Nucleus accumbens (tissue), 56 donors: ENCODE data around the gene TMEM127.
"Not testable (repeated sequence)": the region's sequence is repeated elsewhere in the genome, so short reads cannot be mapped to it uniquely, and the experiment has no call there.

ENCODE experiments used
- DNase-seq, 56 donors: peaks; one replicate each; lab custom pipeline; 2025; lab: John Stamatoyannopoulos, UW

Gene TMEM127

DNA sequence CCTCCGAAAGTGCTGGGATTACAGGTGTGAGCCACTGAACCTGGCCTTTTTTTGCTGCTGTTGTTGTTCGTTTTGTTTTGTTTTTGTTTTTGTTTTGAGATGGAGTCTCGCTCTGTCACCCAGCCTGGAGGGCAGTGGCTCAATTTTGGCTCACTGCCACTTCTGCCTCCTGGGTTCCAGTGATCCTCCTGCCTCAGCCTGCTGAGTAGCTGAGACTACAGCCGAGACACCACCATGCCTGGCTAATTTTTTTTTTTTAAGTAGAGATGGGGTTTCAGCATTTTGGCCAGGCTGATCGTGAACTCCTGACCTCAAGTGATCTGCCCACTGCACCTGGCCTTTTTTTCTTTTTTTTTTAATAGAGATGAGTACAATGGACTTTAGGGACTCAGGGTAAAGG, 22.0 kb downstream of the TMEM127 start:
- no peak for DNase-seq

DNA sequence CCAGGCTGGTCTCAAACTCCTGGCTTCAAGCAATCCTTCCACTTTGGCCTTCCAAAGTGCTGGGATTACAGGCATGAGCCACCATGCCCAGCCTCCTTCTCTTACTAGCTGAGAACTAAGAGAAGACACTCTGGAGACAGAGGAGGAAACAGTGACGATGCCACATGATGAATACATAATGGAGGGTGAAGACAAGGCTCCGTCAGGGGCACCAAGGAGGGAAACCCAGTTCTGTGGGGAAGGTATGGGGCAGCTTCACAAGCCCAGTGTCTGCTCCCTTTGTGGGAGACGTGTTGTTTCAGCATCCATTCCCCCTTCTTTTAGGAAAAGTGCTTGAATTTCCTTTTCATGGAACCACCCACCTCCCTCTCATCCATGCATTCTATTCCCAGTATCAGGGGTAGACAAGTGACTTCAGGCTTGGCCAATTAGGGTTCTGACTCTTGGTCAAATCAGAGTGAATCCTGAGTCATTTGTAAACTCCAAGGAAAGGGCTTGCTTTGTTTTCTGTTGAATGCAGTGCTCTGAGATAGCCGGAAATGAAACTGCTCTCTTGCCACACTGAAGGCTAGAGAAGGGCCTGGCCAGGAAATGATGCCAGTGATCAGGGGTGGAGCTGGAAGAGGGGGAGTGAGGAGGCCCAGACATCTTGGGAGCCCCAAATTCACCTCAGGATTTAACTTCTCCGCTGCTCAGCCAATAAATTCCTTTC, 23.7 kb downstream of the TMEM127 start:
- DNase-seq, result peak in 30 of 56 donors; percentile 13 to 65 (median 32)

DNA sequence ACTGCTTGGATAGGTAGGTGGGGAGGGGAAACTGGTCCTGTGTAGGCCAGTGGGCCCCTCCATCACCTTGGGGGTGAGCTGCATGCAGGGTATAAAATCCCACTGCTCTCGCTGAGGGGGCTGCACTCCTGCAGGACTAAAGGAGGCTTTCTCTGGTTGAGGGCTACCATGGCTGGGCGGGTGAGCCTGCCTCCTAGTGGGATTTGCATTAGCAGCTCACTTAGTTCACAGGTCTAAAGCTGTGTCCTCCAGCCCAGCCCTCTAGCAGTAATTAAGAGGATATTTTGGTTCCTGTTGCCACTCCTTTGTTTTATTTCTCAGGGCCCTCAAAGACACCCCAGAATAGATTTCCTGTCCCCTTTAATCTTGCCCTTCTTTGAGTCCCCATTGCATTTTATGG, 24.6 kb downstream of the TMEM127 start:
- DNase-seq, result no peak

DNA sequence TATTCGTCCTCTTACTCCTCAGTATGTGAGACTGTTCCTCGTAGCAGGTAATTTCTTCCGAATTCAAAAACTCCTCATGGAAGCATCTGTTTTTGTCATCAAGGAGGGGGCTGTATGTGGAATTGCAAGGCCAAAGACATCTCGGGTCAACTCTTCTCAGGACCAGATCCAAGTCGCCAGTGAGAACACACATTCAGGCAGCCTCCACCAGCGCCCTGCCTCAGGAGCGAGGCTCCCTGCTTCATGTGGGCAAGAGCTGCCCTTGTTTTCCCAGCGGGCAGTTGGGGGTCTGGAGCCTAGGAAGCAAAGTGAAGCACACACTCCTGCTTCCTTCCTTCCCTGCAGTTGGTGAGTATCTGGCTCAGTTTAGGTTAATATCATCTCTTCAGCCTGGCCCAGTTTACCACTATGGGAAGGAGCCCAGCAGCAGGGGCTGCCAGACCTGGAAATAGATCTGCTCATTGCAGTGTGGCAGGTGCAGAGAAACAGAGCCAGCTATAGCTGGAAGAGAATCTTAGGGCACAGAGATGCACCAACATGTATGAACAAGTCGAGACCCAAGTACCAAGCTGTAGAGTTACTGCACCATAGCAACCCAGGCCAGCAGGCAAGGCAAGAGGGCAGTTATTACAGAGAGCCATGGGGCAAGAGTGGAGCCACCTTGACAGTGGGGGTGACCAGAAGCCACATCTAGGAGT, 25.3 kb downstream of the TMEM127 start:
- no peak for DNase-seq

DNA sequence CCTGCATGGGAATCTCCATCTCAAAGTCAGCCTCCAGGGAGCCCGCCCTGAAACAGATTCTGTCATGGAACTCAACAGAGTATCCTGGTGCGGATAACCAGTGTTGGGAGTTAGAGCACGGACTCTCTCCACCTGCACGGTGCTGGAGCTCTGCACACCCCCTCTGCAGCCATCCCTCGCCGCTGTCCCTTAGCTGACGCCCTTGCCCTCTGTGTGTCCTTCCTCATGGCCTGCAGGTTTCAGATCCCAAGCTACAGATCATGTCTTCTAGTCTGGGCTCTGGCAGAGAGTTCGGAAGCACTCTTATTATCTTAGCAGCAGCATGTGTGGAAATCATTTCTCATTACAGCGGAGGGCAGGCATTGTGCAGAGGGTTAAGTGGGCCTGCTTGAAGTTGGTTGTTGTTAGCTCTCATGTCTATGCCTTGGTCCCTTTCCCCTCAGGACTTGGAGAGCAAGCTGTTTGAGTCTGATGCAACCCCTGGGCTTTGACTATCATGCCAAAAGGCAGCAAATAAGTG, 26.0 kb downstream of the TMEM127 start:
- DNase-seq, result no peak

DNA sequence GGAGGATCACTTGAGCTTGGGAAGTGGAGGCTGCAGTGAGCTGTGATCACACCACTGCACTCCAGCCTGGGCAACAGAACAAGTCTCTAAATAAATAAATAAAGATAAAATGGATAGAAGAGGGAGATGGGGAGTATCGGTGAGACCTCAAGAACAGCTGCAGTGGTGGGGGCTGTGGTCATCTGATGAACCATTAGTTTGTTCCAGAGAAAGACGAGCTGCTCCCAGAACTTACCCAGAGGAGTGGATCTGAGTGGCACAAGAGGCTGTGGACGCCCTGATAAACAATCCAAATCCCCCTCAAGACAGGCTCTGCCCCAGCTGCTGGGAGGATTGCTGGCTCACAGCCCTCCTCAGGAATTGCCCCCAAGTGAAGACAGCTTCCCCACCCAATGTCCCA, 26.7 kb downstream of the TMEM127 start:
- DNase-seq, result no peak

DNA sequence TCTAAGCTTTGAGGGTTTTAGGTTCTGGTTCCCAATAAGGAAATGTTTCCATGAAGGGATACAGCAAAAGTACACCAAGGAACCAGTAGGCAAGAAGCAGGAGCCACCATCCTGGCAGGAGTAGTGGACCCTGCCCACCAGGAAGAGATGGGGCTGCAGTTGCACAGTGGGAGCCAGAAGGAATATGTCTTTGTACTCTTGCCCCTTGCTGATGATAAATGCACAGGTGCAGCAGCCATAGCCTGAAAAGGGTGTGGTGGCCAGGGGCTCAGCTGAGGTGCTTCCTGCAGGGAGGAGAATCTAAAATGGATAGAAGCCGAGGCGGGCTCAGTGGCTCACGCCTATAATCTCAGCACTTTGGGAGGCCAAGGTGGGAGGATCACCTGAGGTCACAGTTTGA, 27.5 kb downstream of the TMEM127 start:
- DNase-seq, result no peak

DNA sequence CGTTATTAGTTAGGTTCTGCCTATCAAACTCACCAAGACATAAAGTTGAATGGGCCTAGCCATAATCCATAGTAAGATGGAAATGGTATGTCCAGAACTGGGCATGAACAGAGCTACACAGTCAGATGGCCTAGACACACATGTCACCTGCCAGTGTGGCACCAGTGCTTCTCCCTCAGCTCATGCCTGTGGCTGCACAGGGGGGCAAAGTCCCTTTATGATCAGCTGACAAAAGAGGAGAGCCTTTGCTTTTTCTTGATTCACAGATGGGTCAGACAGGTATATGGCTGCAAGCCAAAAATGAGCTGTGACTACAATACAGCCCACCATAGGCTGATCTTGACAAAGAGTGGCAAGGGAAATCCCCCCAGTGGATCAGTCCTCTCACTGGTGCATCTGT, 28.9 kb downstream of the TMEM127 start:
- DNase-seq, result no peak

DNA sequence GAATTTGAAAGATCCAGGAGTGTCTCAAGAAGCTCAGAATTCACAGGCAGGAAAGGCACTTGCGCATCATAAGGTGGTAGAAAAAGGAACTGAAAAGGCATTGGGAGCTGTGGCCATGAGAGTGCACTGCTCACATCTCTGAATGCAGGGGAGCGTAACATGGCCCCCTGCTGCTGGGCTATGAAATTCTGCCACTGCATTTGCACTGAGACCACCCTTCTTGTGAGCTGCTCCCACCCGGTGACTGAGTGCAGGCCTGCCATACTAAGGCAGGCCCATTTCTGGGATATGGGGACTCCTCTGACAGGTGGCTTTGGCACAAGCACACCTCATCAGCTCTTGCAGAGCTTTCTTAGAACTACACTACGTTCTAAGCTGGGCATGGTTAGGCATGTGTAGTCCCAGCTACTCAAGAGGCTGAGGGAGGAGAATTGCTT, 31.9 kb downstream of the TMEM127 start:
- DNase-seq, result no peak

DNA sequence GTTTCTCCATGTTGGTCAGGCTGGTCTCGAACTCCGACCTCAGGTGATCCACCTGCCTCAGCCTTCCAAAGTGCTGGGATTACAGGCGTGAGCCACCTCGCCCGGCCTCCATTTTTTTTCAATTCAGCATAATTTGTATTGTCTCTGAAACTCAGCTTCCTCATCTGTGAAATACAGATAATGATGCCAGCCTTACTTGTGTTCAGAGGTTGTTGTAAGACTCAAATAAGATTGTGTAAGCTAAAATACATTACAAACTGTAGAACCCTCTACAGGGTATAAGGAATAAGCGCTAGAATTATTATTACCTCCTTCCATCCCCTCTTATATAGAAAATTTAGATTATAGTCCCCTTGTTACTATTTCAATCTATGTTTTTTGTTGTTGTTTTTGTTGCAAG, 32.4 kb downstream of the TMEM127 start:
- DNase-seq, result no peak

DNA sequence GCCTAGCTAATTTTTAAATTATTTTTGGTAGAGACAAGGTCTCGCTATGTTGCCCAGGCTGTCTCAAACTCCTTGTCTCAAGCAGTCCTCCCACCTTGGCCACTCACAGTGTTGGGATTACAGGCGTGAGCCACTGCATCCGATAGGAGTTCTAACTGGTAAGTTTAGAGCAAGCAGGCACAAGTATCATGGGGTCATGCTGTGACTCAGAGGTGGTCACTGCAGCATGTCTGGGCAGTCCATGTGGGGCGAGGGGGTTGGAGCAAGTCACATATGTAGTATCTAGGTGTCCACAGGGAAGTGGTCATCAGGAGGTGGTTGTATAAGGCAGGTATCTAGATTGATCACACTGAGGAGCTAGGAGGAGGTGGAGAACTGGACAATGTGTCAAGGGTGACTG, 34.5 kb downstream of the TMEM127 start:
- DNase-seq, result no peak

DNA sequence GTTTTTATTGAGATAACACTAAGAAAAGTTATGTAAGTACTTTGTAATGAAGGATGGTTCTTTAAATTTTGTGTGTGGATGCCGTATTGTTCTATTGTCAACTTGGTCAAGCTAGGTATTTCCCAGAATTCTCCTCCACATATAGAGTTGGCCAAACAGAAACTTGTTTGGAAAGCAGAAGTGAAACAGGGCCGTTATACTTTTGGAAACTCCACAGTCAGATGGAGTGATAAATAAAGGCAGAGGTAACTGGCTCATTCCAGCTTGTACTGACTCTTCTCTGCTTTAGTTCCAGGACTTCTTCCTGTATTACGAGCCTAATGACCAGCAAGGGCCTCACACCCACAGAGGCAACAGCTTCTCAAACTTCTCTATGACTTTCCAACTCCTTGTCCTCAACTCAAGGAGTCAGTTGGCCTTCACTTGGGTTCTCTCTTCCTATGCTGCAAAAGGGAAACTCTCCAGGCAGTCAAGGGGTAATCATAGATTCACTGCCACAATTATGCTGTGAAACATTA, 40.7 kb downstream of the TMEM127 start:
- no peak for DNase-seq

DNA sequence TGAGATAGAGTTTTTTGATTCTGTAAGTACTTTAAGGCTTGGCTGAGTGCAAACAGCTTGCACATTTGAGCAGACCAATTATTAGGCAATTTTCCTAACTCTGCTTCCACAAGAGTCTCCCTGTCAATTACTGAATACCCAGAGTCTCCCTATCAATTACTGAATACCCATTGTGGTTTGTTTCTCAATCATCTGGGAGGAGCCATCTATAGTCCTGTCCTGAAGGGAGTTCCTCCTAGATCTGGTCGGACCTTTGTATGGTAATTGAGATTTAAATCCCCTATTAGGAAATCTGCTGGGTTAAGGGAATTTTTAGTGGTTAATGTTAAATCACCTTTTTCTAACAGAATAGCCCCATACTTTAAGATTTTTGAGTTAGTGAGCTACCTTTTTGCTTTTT, 44.7 kb downstream of the TMEM127 start:
- not testable (repeated sequence) for DNase-seq

DNA sequence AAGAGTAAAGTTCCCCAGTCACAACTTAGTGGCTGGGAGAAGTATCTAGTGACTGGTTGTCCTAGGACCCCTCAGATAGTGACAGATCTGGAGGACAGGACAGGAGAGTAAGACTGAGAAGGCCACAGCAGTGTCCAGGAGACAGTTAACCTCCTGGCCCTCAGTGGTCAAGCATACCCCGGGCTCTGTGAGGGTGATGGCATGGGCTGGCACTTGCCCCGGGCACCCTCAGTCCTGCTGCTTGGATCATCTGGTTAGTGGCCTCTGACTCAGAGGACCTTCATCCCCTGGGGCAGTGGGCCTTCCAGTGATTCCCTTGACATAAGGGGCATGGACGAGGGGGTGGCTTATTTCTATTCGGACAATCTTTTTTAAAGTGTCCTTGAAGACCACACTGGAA, 45.8 kb downstream of the TMEM127 start:
- not testable (repeated sequence) for DNase-seq

DNA sequence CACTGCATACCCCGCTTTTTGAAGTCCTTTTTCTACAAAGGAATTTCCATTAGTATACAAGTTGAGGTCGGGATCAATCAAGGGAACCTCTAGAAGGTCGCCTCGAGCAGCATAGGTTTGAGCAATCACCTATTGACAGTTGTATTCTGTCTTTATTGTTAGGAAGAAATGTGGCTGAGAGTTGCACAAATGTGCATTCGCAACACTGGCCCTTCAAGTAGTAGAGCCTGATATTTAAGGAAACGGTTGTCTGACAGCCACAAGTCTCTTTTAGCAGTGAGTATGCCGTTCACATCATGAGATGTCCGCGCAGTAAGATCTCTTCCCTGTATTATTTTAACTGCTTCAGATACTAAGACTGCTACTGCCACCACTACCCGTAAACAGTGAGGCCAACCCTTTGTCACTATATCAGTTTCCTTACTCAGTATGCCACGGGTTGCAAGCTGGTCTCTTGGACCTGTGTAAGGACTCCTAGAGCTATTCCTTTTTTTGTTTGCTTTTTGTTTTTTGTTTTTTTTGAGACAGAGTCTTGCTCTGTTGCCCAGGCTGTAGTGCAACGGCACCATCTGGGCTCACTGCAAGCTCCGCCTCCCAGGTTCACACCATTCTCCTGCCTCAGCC, 47.2 kb downstream of the TMEM127 start:
- DNase-seq, result no peak

DNA sequence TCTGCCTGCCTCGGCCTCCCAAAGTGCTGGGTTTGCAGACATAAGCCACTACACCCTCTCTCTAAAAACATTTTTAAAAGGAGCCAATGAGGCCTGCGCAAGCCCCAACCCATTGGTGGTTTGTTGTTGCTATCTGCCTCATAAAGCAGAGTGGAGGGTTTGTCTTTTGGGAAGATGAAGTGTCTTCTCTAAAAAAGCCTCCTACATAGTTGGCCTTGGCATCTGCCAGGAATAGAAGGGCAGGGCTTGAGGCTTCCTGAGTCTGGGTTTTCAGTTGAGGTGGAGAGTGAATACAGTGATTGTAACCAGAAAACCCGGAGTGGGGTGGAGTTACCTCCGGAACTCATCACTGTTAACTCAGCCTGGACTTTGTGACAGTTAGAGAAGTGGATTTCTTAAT, 51.2 kb downstream of the TMEM127 start:
- DNase-seq, result no peak

DNA sequence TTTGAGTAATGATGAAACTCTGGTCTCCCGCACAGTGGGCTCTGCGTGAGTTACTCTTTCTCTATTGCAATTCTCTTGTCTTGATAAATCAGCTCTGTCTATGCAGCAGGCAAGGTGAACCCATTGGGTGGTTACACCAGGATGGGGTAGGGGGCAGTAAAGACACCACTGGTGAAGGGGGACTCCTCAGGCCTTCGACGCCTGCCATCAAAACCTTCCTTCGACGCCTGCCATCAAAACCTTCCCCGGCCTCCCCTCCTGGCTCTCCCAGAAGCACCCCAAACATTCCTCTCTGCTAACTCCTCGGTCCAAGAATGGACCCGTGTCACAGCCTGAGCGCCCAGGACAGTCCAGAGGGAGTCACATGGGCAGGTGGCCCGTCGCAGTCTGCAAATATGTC, 52.4 kb downstream of the TMEM127 start:
- DNase-seq, result no peak

DNA sequence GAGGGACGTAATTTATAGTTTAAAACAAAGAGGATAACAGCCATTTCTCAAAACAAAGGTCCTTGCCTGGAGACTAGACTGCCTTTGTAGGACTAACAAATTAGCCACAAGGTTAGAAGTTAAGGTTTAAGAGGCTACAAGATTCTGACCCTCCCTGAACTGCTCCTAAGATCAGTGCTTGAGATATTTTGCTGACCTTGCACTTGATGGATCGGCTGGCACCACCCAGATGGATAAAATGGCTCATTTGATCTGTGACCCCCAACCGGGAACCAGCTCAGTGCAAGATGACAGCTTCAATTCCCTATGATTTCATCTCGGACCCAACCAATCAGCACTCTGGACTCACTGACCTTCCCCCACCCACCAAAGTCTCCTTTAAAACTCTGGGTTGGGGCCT, 53.5 kb downstream of the TMEM127 start:
- DNase-seq, result no peak

DNA sequence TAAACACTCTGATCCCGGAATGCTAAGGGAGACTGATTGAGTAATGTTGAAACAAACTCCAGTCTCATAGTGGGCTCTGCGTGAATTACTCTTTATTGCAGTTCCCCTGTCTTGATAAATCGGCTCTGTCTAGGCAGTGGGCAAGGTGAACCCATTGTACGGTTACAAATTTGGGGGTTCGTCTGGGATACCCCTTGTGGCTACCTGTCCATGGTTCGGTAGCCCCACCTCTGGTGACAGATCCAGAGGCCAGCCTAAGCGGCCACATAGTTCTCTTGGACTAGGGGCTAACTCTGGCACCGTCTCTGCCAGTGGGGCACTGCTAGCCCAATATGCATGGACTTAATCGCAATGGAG, 56.1 kb downstream of the TMEM127 start:
- DNase-seq, result no peak

DNA sequence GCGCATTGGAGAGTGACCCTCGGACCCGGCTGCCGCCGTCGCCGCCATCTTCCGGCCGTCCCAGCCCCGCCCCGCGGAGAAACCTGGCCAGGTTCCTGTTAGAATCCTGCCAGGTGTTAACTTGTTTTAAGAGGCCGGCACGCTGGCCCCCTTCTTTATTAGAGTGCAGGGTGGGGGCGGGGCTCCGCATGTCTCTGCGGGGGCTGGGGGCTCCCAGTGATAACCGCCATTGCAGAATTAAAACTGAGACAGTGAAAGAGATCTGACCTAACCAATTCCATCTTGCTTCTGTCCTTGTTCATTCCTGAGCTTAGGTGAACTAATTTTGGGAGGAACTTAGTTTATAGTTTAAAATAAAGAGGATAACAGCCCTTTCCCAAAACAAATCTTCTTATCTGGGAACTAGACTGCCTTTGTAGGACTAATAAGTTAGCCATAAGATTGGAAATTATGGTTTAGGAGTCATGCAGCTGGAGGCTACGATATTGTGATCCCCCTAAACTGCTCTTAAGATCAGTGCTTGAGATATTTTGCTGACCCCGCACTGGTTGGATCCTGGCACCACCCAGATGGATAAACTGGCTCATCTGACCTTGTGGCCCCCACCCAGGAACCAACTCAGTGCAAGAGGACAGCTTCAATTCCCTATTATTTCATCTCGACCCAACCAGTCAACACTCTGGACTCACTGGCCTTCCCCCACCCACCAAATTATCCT, 56.6 kb downstream of the TMEM127 start:
- DNase-seq, result no peak
